ENCODE data around the gene SEMA4B.

DNA sequence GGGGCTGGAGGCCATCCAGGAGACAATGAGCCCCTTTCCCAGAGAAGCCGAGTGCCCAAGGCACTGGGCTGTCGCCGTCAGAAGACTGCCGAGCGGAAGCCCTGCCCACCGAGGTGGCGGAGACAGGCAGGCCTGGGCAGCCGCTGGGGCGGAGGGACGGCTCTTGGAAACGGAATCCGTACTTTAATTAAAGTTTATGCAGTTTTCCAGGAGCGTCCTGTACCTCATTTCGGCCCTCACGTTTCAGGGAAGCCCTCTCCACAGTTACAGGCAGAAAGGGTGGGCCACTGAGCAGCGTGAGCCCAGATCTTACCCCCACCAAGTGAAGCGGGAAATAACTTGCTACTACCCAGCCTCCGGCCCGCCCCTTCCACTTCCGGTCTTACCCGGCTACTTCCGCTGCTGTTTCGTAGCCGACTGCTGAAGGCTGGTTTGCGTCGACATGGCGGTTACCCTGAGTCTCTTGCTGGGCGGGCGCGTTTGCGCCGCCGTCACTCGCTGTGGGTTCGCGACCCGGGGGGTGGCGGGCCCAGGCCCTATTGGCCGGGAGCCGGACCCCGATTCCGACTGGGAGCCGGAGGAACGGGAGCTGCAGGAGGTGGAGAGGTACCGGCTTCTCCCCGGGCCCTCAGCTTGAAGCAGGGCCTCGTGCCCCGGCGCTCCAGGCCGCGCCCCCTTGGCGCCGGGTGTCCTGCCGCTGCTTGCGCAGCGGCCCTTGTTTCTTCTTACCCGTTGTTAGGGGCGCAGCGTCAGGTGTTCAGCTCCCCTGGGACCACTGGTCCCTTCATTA, 64.3 kb downstream of the SEMA4B start, which contains the start of gene NGRN:
- TF ChIP-seq EZH2 (IDR thresholded peaks at IDR 0.05; ENCODE audit: borderline replicate concordance, insufficient read depth, low read depth, low read length, poor library complexity, severe bottlenecking): no peak
- TF ChIP-seq, protein P1, sequence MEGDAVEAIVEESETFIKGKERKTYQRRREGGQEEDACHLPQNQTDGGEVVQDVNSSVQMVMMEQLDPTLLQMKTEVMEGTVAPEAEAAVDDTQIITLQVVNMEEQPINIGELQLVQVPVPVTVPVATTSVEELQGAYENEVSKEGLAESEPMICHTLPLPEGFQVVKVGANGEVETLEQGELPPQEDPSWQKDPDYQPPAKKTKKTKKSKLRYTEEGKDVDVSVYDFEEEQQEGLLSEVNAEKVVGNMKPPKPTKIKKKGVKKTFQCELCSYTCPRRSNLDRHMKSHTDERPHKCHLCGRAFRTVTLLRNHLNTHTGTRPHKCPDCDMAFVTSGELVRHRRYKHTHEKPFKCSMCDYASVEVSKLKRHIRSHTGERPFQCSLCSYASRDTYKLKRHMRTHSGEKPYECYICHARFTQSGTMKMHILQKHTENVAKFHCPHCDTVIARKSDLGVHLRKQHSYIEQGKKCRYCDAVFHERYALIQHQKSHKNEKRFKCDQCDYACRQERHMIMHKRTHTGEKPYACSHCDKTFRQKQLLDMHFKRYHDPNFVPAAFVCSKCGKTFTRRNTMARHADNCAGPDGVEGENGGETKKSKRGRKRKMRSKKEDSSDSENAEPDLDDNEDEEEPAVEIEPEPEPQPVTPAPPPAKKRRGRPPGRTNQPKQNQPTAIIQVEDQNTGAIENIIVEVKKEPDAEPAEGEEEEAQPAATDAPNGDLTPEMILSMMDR (IDR thresholded peaks at IDR 0.05): no peak
